ENCODE data around the gene LYRM7. TPM values are rescaled to one million over a fixed set of nuclear protein-coding genes. Genes with fewer than 3 reads are reported as not detected.

Gene LYRM7
- total RNA-seq, 2 experiments from 2014 or later: 8.3 to 11.9 TPM

DNA sequence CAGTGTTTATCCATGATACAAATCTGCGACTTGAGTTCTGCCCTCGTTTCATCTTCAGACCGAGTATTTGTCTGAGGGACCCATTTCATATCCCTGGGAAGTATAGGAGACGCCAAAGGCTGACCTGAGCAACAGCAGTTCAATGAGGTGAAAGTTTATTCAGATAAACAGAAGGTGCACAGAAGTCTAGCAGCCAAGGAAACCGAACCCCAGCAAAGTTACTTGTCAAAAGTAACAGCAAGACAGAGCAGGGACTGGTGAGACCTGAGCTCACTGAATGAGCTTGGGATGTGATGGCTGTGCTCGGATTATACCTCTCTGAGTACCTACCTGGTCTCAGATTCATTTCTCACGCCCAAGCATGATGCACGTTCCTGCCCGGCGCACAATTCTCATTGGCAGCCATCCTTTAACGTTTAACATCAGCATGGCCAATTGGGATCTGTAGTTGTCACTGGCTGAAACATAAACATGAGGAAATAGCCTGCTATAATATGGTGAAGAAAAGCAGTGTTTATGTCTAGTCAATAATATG, 599 bp downstream of the LYRM7 start:
- Mint-ChIP-seq H3K9me3 (no peaks in the 10 kb centered on the region), H3K27ac (peak overlapping the region; percentile 94), H3K4me3 (peak overlapping the region; percentile 98), H3K4me1 (ENCODE audit: low read depth) (peaks cover 56% of the 10 kb centered on the region), H3K27me3 (no peaks in the 10 kb centered on the region), H3K36me3 (ENCODE audit: low read depth) (peaks cover 6% of the 10 kb centered on the region)
- H3K9me3 ChIP-seq (ENCODE audit: control insufficient read depth in 1 of 2, insufficient read depth in 1 of 2, low read length in 2 of 2): no peaks in the 10 kb centered on the region
- intact Hi-C loops (cut with DNase I, micrococcal nuclease): loop anchor here (2.0 to 5.0 kb wide), 3 partner anchors 93 to 626 kb away; partner anchors contain the start of genes CDC42SE2 (in 1 of the 2) and FNIP1 (in 1 of the 2)
- H3K27ac ChIP-seq (ENCODE audit: low read depth in 1 of 2, low read length in 2 of 2): peak overlapping the region; percentile 70 to 74
- no peaks in the 10 kb centered on the region for H3K27me3 ChIP-seq (ENCODE audit: control insufficient read depth in 1 of 2, insufficient read depth in 2 of 2, low read length in 2 of 2)
- ChIA-PET POLR2A (interaction anchor here (1.0 to 2.7 kb wide), 4 partner anchors 38 to 211 kb away, joined by 5 to 23 read pairs (median 5); partner anchors contain the start of gene CDC42SE2), CTCF (no interaction called here)
- ATAC-seq (ENCODE audit: poor library complexity): no peak
- no peak for TF ChIP-seq CTCF (IDR thresholded peaks at IDR 0.05)
- H3K36me3 ChIP-seq (ENCODE audit: insufficient read depth, low read length): no peaks in the 10 kb centered on the region
- H3K4me3 ChIP-seq (ENCODE audit: low read length): peak overlapping the region; percentile 73
- peak in 7 of 14 experiments; percentile 1 to 47 (median 21) for DNase-seq
- peaks cover 16% of the 10 kb centered on the region for H3K4me1 ChIP-seq (ENCODE audit: insufficient read depth, low read length)

DNA sequence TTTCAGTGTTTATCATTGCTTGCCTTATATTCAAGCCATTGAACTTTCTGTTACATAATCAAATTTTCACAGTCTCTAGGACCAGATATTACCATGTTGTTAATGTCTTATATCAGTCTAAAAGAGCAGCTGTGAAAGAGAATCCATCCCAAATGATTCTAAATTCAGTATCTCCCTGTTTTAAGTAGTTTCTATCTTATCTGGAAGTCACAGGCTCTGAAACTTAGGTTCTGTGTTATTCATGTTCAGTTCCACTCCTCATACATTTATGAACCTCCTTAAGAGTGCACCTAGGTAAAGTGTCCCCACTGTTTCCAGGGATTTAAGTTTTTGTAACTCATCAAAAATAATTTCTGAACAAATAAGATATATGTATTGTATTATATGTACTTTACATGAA, 9.7 kb downstream of the LYRM7 start:
- CTCF ChIA-PET: no interaction called here
- H3K4me1 Mint-ChIP-seq (ENCODE audit: low read depth): peaks cover 18% of the 10 kb centered on the region

GRCh38 chr5:131182839-131183238, 12.1 kb downstream of the LYRM7 start:
- DNase-seq: no peak
- Mint-ChIP-seq H3K27ac (no peak overlapping the region), H3K4me3 (no peak overlapping the region), H3K36me3 (ENCODE audit: low read depth) (peaks cover 30% of the 10 kb centered on the region), H3K4me1 (ENCODE audit: low read depth) (peaks cover 6% of the 10 kb centered on the region), H3K27me3 (no peaks in the 10 kb centered on the region), H3K9me3 (no peaks in the 10 kb centered on the region)
- ATAC-seq (ENCODE audit: poor library complexity): no peak
- TF ChIP-seq CTCF (IDR thresholded peaks at IDR 0.05): no peak
- Histone ChIP-seq H3K36me3 (ENCODE audit: insufficient read depth, low read length) (peaks cover 19% of the 10 kb centered on the region), H3K27me3 (ENCODE audit: control insufficient read depth in 1 of 2, insufficient read depth in 2 of 2, low read length in 2 of 2) (no peaks in the 10 kb centered on the region), H3K9me3 (ENCODE audit: control insufficient read depth in 1 of 2, insufficient read depth in 1 of 2, low read length in 2 of 2) (no peaks in the 10 kb centered on the region), H3K4me1 (ENCODE audit: insufficient read depth, low read length) (no peaks in the 10 kb centered on the region), H3K27ac (ENCODE audit: low read depth in 1 of 2, low read length in 2 of 2) (no peak overlapping the region), H3K4me3 (ENCODE audit: low read length) (no peak overlapping the region)
- ChIA-PET CTCF (no interaction called here), POLR2A (interaction anchor here (1.9 kb wide), 1 partner anchor 82 kb away, joined by 5 read pairs; the partner anchor contains the start of gene CDC42SE2)
- intact Hi-C loops (cut with DNase I, micrococcal nuclease): loop anchor here in 1 of 2 experiments (5.0 kb wide), 1 partner anchor 44 kb away; no protein-coding TSS in a partner anchor

More for the DNA sequence above, 9.7 kb downstream of the LYRM7 start:
- intact Hi-C loops (cut with DNase I, micrococcal nuclease): loop anchor here in 1 of 2 experiments (5.0 kb wide), 1 partner anchor 47 kb away; no protein-coding TSS in a partner anchor
- H3K27ac Mint-ChIP-seq: no peak overlapping the region
- POLR2A ChIA-PET: no interaction called here
- Histone ChIP-seq H3K4me3 (ENCODE audit: low read length) (no peak overlapping the region), H3K27ac (ENCODE audit: low read depth in 1 of 2, low read length in 2 of 2) (no peak overlapping the region), H3K9me3 (ENCODE audit: control insufficient read depth in 1 of 2, insufficient read depth in 1 of 2, low read length in 2 of 2) (no peaks in the 10 kb centered on the region), H3K27me3 (ENCODE audit: control insufficient read depth in 1 of 2, insufficient read depth in 2 of 2, low read length in 2 of 2) (no peaks in the 10 kb centered on the region), H3K36me3 (ENCODE audit: insufficient read depth, low read length) (peaks cover 19% of the 10 kb centered on the region), H3K4me1 (ENCODE audit: insufficient read depth, low read length) (no peaks in the 10 kb centered on the region)
- H3K36me3 Mint-ChIP-seq (ENCODE audit: low read depth): peaks cover 24% of the 10 kb centered on the region
- H3K9me3 Mint-ChIP-seq: no peaks in the 10 kb centered on the region
- no peak for TF ChIP-seq CTCF (IDR thresholded peaks at IDR 0.05)
- H3K4me3 Mint-ChIP-seq: no peak overlapping the region
- DNase-seq (no peak), ATAC-seq (ENCODE audit: poor library complexity) (no peak)
- H3K27me3 Mint-ChIP-seq: no peaks in the 10 kb centered on the region
